NCI-H2029 (cell line): ENCODE measurements around the gene DENND1A.
"Not testable (repeated sequence)": the region's sequence is repeated elsewhere in the genome, so short reads cannot be mapped to it uniquely, and the experiment has no call there.

Experiments
- DNase-seq: peaks from one replicate; lab custom pipeline; 2025; lab: John Stamatoyannopoulos, UW

Gene DENND1A

GRCh38 chr9:123652416-123652815, 277.5 kb downstream of the DENND1A start:
- no peak for DNase-seq

GRCh38 chr9:123651871-123652270, 278.1 kb downstream of the DENND1A start:
- DNase-seq = no peak

- peak; percentile 91 for DNase-seq
These were observed 278.7 kb downstream of the DENND1A start for GRCh38 chr9:123651273-123651672.

GRCh38 chr9:123649909-123650308, 280.0 kb downstream of the DENND1A start:
- no peak for DNase-seq

- DNase-seq = no peak
These were observed 282.8 kb downstream of the DENND1A start for GRCh38 chr9:123647145-123647544.

GRCh38 chr9:123645762-123646161, 284.2 kb downstream of the DENND1A start:
- DNase-seq = no peak

- DNase-seq = no peak
These were observed 284.8 kb downstream of the DENND1A start for GRCh38 chr9:123645126-123645525.

GRCh38 chr9:123643518-123643917, 286.4 kb downstream of the DENND1A start:
- peak; percentile 82 for DNase-seq

- DNase-seq = peak; percentile 95
These were observed 287.3 kb downstream of the DENND1A start for GRCh38 chr9:123642291-123643278.

- no peak for DNase-seq
These were observed 289.1 kb downstream of the DENND1A start for GRCh38 chr9:123640792-123641222.

GRCh38 chr9:123639743-123640142, 290.2 kb downstream of the DENND1A start:
- DNase-seq = no peak

- no peak for DNase-seq
These were observed 291.8 kb downstream of the DENND1A start for GRCh38 chr9:123637945-123638634.

GRCh38 chr9:123637606-123637944, 292.4 kb downstream of the DENND1A start:
- DNase-seq = no peak

GRCh38 chr9:123636805-123637204, 293.1 kb downstream of the DENND1A start:
- not testable (repeated sequence) for DNase-seq

- DNase-seq = no peak
These were observed 298.1 kb downstream of the DENND1A start for GRCh38 chr9:123631862-123632261.

- DNase-seq = no peak
These were observed 299.7 kb downstream of the DENND1A start for GRCh38 chr9:123630233-123630632.

- DNase-seq = no peak
These were observed 300.4 kb downstream of the DENND1A start for GRCh38 chr9:123629531-123629930.

GRCh38 chr9:123622711-123623241, 307.1 kb downstream of the DENND1A start:
- no peak for DNase-seq

GRCh38 chr9:123620239-123620638, 309.7 kb downstream of the DENND1A start:
- no peak for DNase-seq

- DNase-seq = no peak
These were observed 311.8 kb downstream of the DENND1A start for GRCh38 chr9:123617952-123618678.

- no peak for DNase-seq
These were observed 312.6 kb downstream of the DENND1A start for GRCh38 chr9:123617286-123617685.

GRCh38 chr9:123616707-123617106, 313.2 kb downstream of the DENND1A start:
- no peak for DNase-seq
